H1 (cell line): ENCODE measurements around the gene KRT76. TPM values are rescaled to one million over a fixed set of nuclear protein-coding genes. Genes with fewer than 3 reads are reported as not detected.

Experiments
- CTCF ChIA-PET: fragments of 300-600 bp; sonication (Branson Sonifier 250); formaldehyde crosslinking; loops from one replicate; lab custom pipeline; 2021; ENCODE audit not compliant: partially characterized antibody; lab: Charles Lee
- POLR2A ChIA-PET: fragments of 300-600 bp; sonication (Branson Sonifier 250); formaldehyde crosslinking; loops from one replicate; lab custom pipeline; 2021; ENCODE audit warnings: inconsistent platforms; ENCODE audit not compliant: partially characterized antibody; lab: Charles Lee
- DNase-seq, 2 experiments: peaks; one replicate each; pipeline versions ENCODE4 v3.0.0 to v3.0.0-alpha.2; 2010 to 2022; ENCODE audit warnings: low spot score in 2 of 2, low read depth in 1 of 2, mixed read lengths in 1 of 2
- FAIRE-seq: peaks from 2 replicates; lab custom pipeline; 2011; peaks lifted over from hg19 to GRCh38; lab: Jason Lieb, UNC
- H2AFZ ChIP-seq: 2 replicates; pipeline ENCODE4 v1.8.1; 2012; ENCODE audit warnings: low read length, inconsistent platforms
- H2AK5ac ChIP-seq: 2 replicates; pipeline ENCODE4 v1.6.1; 2013; ENCODE audit warnings: low read depth, low read length
- H2BK120ac ChIP-seq: replicated peaks from 2 replicates; pipeline ENCODE3; 2013; ENCODE audit warnings: low read depth, low read length, inconsistent platforms
- H2BK12ac ChIP-seq: 2 replicates; pipeline ENCODE4 v1.6.1; 2013; ENCODE audit warnings: low read depth, low read length
- H2BK15ac ChIP-seq: 2 replicates; pipeline ENCODE4 v1.6.1; 2013; ENCODE audit warnings: low read length
- H2BK20ac ChIP-seq: 2 replicates; pipeline ENCODE4 v1.6.1; 2013; ENCODE audit warnings: low read length
- H2BK5ac ChIP-seq: 2 replicates; pipeline ENCODE4 v1.6.1; 2013; ENCODE audit warnings: low read depth, low read length
- H3K14ac ChIP-seq: 2 replicates; pipeline ENCODE4 v1.6.1; 2013; ENCODE audit warnings: inconsistent platforms; ENCODE audit not compliant: insufficient read length
- H3K18ac ChIP-seq: 2 replicates; pipeline ENCODE4 v1.6.1; 2013; ENCODE audit warnings: low read length; ENCODE audit errors: extremely low read depth
- H3K23ac ChIP-seq: 2 replicates; pipeline ENCODE4 v1.6.1; 2013; ENCODE audit warnings: inconsistent platforms; ENCODE audit not compliant: insufficient read length
- H3K23me2 ChIP-seq: 2 replicates; pipeline ENCODE4 v1.6.1; 2013; ENCODE audit warnings: low read depth, low read length
- H3K27ac ChIP-seq: 2 replicates; pipeline ENCODE4 v1.6.1; 2011; ENCODE audit warnings: low read depth, low read length, inconsistent platforms
- H3K27me3 ChIP-seq, 4 experiments: replicated peaks in 1 of 4; 1 replicate in 1 of 4; 2 replicates in 3 of 4; pipeline versions ENCODE4 v1.6.1 to v1.8.1; 2011 to 2013; ENCODE audit warnings: low read length in 3 of 4, mild to moderate bottlenecking in 3 of 4, inconsistent platforms in 2 of 4, mixed read lengths in 2 of 4, moderate library complexity in 1 of 4; ENCODE audit not compliant: control insufficient read depth in 3 of 4, insufficient read depth in 3 of 4; ENCODE audit errors: extremely low read depth in 1 of 4
- H3K36me3 ChIP-seq, 4 experiments: 2 replicates each; pipeline versions ENCODE4 v1.6.1 to v1.8.1; 2011 to 2013; ENCODE audit warnings: mild to moderate bottlenecking in 4 of 4, low read length in 3 of 4, moderate library complexity in 2 of 4, control low read depth in 1 of 4, inconsistent platforms in 1 of 4; ENCODE audit not compliant: insufficient read depth in 4 of 4, control insufficient read depth in 2 of 4
- H3K4ac ChIP-seq: replicated peaks from 2 replicates; pipeline ENCODE3; 2013; ENCODE audit warnings: low read length, low read depth, mixed read lengths, inconsistent platforms; ENCODE audit not compliant: insufficient read length
- H3K4me1 ChIP-seq, 4 experiments: replicated peaks in 1 of 4; 1 replicate in 1 of 4; 2 replicates in 3 of 4; pipeline versions ENCODE4 v1.6.1 to v1.8.1; 2011 to 2013; ENCODE audit warnings: low read length in 3 of 4, inconsistent platforms in 2 of 4, mixed read lengths in 1 of 4; ENCODE audit not compliant: insufficient read depth in 4 of 4, control insufficient read depth in 3 of 4
- H3K4me2 ChIP-seq, 2 experiments: 2 replicates each; pipeline versions ENCODE4 v1.6.1 to v1.8.1; 2011 to 2013; ENCODE audit warnings: low read depth in 2 of 2, low read length in 2 of 2, control low read depth in 1 of 2, inconsistent platforms in 1 of 2, mild to moderate bottlenecking in 1 of 2; ENCODE audit not compliant: insufficient read depth in 1 of 2
- H3K4me3 ChIP-seq, 4 experiments: fragments of 200-600, 300-600 bp in 1 of 4; sonication (generic), shearing (Covaris generic), sonication (Bioruptor Twin) in 1 of 4; 2 replicates each; pipeline versions ENCODE4 v1.5.1 to v1.8.1; 2011 to 2016; ENCODE audit warnings: low read length in 4 of 4, low read depth in 3 of 4, control low read depth in 2 of 4, inconsistent platforms in 2 of 4, mild to moderate bottlenecking in 2 of 4, mixed read lengths in 1 of 4, moderate library complexity in 1 of 4; ENCODE audit not compliant: insufficient read depth in 2 of 4; ENCODE audit errors: extremely low read depth in 1 of 4
- H3K56ac ChIP-seq: replicated peaks from 2 replicates; pipeline ENCODE3; 2013; ENCODE audit warnings: low read depth, mild to moderate bottlenecking, mixed read lengths, low read length, inconsistent platforms; ENCODE audit not compliant: insufficient read length
- H3K79me1 ChIP-seq: 2 replicates; pipeline ENCODE4 v1.6.1; 2013; ENCODE audit warnings: low read depth, low read length, control low read depth
- H3K79me2 ChIP-seq, 2 experiments: 2 replicates each; pipeline versions ENCODE4 v1.6.1 to v1.8.1; 2012 to 2013; ENCODE audit warnings: low read length in 2 of 2, mild to moderate bottlenecking in 2 of 2, inconsistent platforms in 1 of 2; ENCODE audit not compliant: insufficient read depth in 2 of 2, control insufficient read depth in 1 of 2
- H3K9ac ChIP-seq, 4 experiments: replicated peaks in 1 of 4; 1 replicate in 1 of 4; 2 replicates in 3 of 4; pipeline versions ENCODE4 v1.6.1 to v1.8.1; 2011 to 2013; ENCODE audit warnings: low read depth in 3 of 4, low read length in 3 of 4, control low read depth in 2 of 4, mild to moderate bottlenecking in 2 of 4, moderate library complexity in 2 of 4, inconsistent platforms in 1 of 4; ENCODE audit errors: extremely low read depth in 1 of 4
- H3K9me3 ChIP-seq, 2 experiments: 2 replicates each; pipeline versions ENCODE4 v1.6.1 to v1.8.1; 2012 to 2013; ENCODE audit warnings: mild to moderate bottlenecking in 2 of 2, moderate library complexity in 2 of 2, control low read depth in 1 of 2, inconsistent platforms in 1 of 2, low read depth in 1 of 2, low read length in 1 of 2, mixed read lengths in 1 of 2; ENCODE audit not compliant: insufficient read depth in 2 of 2
- H4K20me1 ChIP-seq, 2 experiments: replicated peaks in 1 of 2; 2 replicates each; pipeline versions ENCODE3 to v1.8.1; 2011 to 2013; ENCODE audit warnings: inconsistent platforms in 2 of 2, low read length in 2 of 2, mild to moderate bottlenecking in 1 of 2; ENCODE audit not compliant: insufficient read depth in 2 of 2, control insufficient read depth in 1 of 2
- H4K5ac ChIP-seq: 2 replicates; pipeline ENCODE4 v1.6.1; 2013; ENCODE audit warnings: low read length, low read depth, mixed read lengths, inconsistent platforms; ENCODE audit not compliant: insufficient read length
- H4K8ac ChIP-seq: 2 replicates; pipeline ENCODE4 v1.8.0; 2013; ENCODE audit warnings: mild to moderate bottlenecking, moderate library complexity, low read length, inconsistent platforms; ENCODE audit not compliant: insufficient read depth; ENCODE audit errors: extremely low read depth
- H4K91ac ChIP-seq: replicated peaks from 2 replicates; pipeline ENCODE3; 2013; ENCODE audit warnings: low read length, mixed read lengths, inconsistent platforms; ENCODE audit not compliant: insufficient read length
- EGR1 ChIP-seq: IDR thresholded peaks from 2 replicates; pipeline ENCODE4 v1.6.1; 2011; ENCODE audit warnings: low read depth, low read length, borderline replicate concordance
- NANOG ChIP-seq: IDR thresholded peaks from 2 replicates; pipeline ENCODE4 v1.6.1; 2011; ENCODE audit warnings: low read length, low read depth, mild to moderate bottlenecking, inconsistent platforms; ENCODE audit not compliant: insufficient read depth, poor library complexity, severe bottlenecking
- PHF8 ChIP-seq: fragments of 200-600 bp; sonication (generic); conservative IDR thresholded peaks from 2 replicates; pipeline ENCODE4 v1.7.1; 2012; ENCODE audit warnings: low read depth, mild to moderate bottlenecking, inconsistent platforms, low read length, moderate library complexity
- SIN3A ChIP-seq, 2 experiments: IDR thresholded peaks in 1 of 2; conservative IDR thresholded peaks in 1 of 2; 2 replicates each; pipeline ENCODE4 v1.6.1; 2011 to 2012; ENCODE audit warnings: low read length in 2 of 2, improper control_type of control experiment in 1 of 2, low read depth in 1 of 2, mild to moderate bottlenecking in 1 of 2
- SP4 ChIP-seq: IDR thresholded peaks from 2 replicates; pipeline ENCODE4 v1.6.1; 2012; ENCODE audit warnings: low read length, inconsistent platforms
- SRF ChIP-seq: IDR thresholded peaks from 2 replicates; pipeline ENCODE4 v1.6.1; 2011; ENCODE audit warnings: mild to moderate bottlenecking, low read depth, low read length, moderate library complexity
- TCF12 ChIP-seq: IDR thresholded peaks from 2 replicates; pipeline ENCODE4 v1.6.1; 2011; ENCODE audit warnings: low read depth, mild to moderate bottlenecking, low read length
- USF2 ChIP-seq: IDR thresholded peaks from 2 replicates; pipeline ENCODE4 v1.6.1; 2011; ENCODE audit warnings: low read length, improper control_type of control experiment
- YY1 ChIP-seq: IDR thresholded peaks from 2 replicates; pipeline ENCODE4 v1.6.1; 2011; ENCODE audit warnings: low read depth, mild to moderate bottlenecking, low read length
- WGBS, 2 experiments: shearing (Covaris generic) in 1 of 2; methylation state at CpG; one replicate each; pipeline versions ENCODE4 v1.1.6 to v1.1.7; 2013 to 2015; ENCODE audit warnings: low lambda C conversion rate in 2 of 2, mixed read lengths in 2 of 2, inconsistent platforms in 1 of 2, low coverage in 1 of 2, missing lambda C conversion rate in 1 of 2; ENCODE audit not compliant: insufficient replicate concordance in 2 of 2, insufficient coverage in 1 of 2, insufficient read length in 1 of 2; ENCODE audit errors: extremely low coverage in 1 of 2, missing lambda C conversion rate in 1 of 2; 5-methylcytosine and 5-hydroxymethylcytosine counted together
- polyA plus RNA-seq, 7 experiments: library from polyadenylated mRNA; depleted of rRNA in 3 of 7; stranded (reverse) in 5 of 7; unstranded in 2 of 7; fragments of >200 nt in 5 of 7; fragments of 200-250 nt in 2 of 7; gene quantifications; 1 replicate in 5 of 7; 2 replicates in 1 of 7; 4 replicates in 1 of 7; pipeline versions ENCODE4 v1.2.1 to v1.2.3, GENCODE V29; 2011 to 2013; ENCODE audit warnings: missing spikeins in 2 of 7, mixed read lengths in 2 of 7
- total RNA-seq: library from RNA; stranded (reverse); fragmentation: NEBNext Ultra II Directional; extraction: Animal tissue kit (Norgen Biotek cat#: 25700); gene quantifications from 2 replicates; pipeline ENCODE4 v1.2.1, GENCODE V29; 2021

Gene KRT76
- total and polyA plus RNA-seq, 2 of the 8 experiments (the other 6 are each of a cell fraction or from before 2014, with no cell fraction given), result not detected

DNA sequence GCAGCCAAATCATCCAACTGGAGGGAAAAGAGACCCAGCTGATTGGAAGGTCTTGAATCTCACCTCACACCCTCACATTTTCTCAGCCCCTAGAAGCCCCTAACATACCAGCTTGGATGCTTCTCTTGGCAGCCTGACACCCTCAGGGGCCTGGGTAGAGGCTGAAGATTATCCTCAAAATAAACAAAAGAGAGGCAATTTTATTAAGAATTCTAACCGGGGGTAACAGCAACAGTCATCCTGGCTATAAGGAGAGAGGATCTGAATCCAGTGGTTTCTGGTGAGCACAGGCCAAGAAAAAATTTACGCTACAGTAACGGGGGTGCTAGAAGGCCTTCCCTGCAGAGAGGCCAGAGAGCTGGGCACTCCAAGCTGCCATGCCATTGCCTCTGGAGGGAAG is 21.6 kb downstream of the KRT76 start:
- Histone ChIP-seq H3K9me3 (peaks cover 5 to 8% of the 10 kb centered on the region in 2 experiments; a peak in 3 of 4 replicates), H3K79me1 (no peaks in the 10 kb centered on the region), H3K4me2 (no peak overlapping the region), H4K91ac (no peak overlapping the region), H3K18ac (no peak overlapping the region), H3K23ac (no peak overlapping the region), H2BK5ac (no peak overlapping the region), H2BK15ac (no peak overlapping the region), H4K5ac (no peak overlapping the region), H3K36me3 (no peaks in the 10 kb centered on the region), H2BK120ac (no peak overlapping the region), H2AK5ac (no peak overlapping the region), H2BK12ac (no peak overlapping the region), H3K27me3 (no peaks in the 10 kb centered on the region; a peak in 1 of 7 replicates), H2BK20ac (no peak overlapping the region), H3K4me1 (no peaks in the 10 kb centered on the region), H3K56ac (no peak overlapping the region), H4K20me1 (no peaks in the 10 kb centered on the region), H3K4me3 (no peak overlapping the region), H3K79me2 (no peaks in the 10 kb centered on the region), H3K23me2 (no peaks in the 10 kb centered on the region), H3K9ac (no peak overlapping the region), H3K14ac (no peak overlapping the region), H2AFZ (no peak overlapping the region), H3K27ac (no peak overlapping the region), H3K4ac (no peak overlapping the region), H4K8ac (no peak overlapping the region)
- TF ChIP-seq USF2 (no peak), EGR1 (no peak), PHF8 (no peak), YY1 (no peak), NANOG (no peak), SP4 (no peak), SRF (no peak), TCF12 (no peak), SIN3A (conservative IDR thresholded peaks at IDR 0.05 in 1 of 2, IDR thresholded peaks at IDR 0.05 in 1 of 2; ENCODE audit: low read depth in 1 of 2, low read length in 2 of 2) (no peak)
- 94% methylated on average over 3 of the region's 3 CpGs; no CpG with 5 or more reads in 1 of the 2 experiments for WGBS, 2 experiments
- ChIA-PET POLR2A (no interaction called here), CTCF (interaction anchor here (0.6 to 2.1 kb wide), 5 partner anchors 19 to 360 kb away, joined by 3 to 8 read pairs (median 3); no protein-coding TSS in a partner anchor)
- FAIRE-seq (no peak), DNase-seq (no peak)
